ENCODE data around the gene ATRNL1. TPM values are rescaled to one million over a fixed set of nuclear protein-coding genes. Genes with fewer than 3 reads are reported as not detected.

Gene ATRNL1
- total RNA-seq, 2 donors from 2014 or later: 5.1 to 22.9 TPM

- H3K4me1 ChIP-seq (replicated peaks): no peaks in the 10 kb centered on the region
- no peaks in the 10 kb centered on the region for H3K9me3 ChIP-seq
- intact Hi-C loops (cut with DNase I): no loop called here
- no peak overlapping the region for H3K27ac ChIP-seq
- DNase-seq (ENCODE audit: low spot score): no peak
- no peak overlapping the region for H3K4me3 ChIP-seq
- TF ChIP-seq POLR2AphosphoS5 (IDR thresholded peaks at IDR 0.05) (no peak), CTCF (IDR thresholded peaks at IDR 0.05) (no peak), POLR2A (IDR thresholded peaks at IDR 0.05) (no peak)
- H3K36me3 ChIP-seq: no peaks in the 10 kb centered on the region
- no peaks in the 10 kb centered on the region for H3K27me3 ChIP-seq (replicated peaks; ENCODE audit: insufficient read depth)
Observed at GRCh38 chr10:115047705-115048104, 45.5 kb upstream of the ATRNL1 start.

- no peaks in the 10 kb centered on the region for H3K36me3 ChIP-seq
- WGBS: 42% methylated on average over 6 of the region's 6 CpGs
- no peaks in the 10 kb centered on the region for H3K4me1 ChIP-seq (replicated peaks)
- DNase-seq (ENCODE audit: low spot score): no peak
- no peak overlapping the region for H3K27ac ChIP-seq
- no peaks in the 10 kb centered on the region for H3K9me3 ChIP-seq
- H3K27me3 ChIP-seq (replicated peaks; ENCODE audit: insufficient read depth): no peaks in the 10 kb centered on the region
- H3K4me3 ChIP-seq: no peak overlapping the region
- TF ChIP-seq CTCF (IDR thresholded peaks at IDR 0.05) (no peak), POLR2AphosphoS5 (IDR thresholded peaks at IDR 0.05) (no peak), POLR2A (IDR thresholded peaks at IDR 0.05) (no peak)
- intact Hi-C loops (cut with DNase I): no loop called here
Observed at GRCh38 chr10:115049318-115049717, 43.8 kb upstream of the ATRNL1 start.

GRCh38 chr10:115049960-115050359 is 43.2 kb upstream of the ATRNL1 start:
- no peaks in the 10 kb centered on the region for H3K4me1 ChIP-seq (replicated peaks)
- no peak overlapping the region for H3K4me3 ChIP-seq
- H3K9me3 ChIP-seq: no peaks in the 10 kb centered on the region
- no peaks in the 10 kb centered on the region for H3K27me3 ChIP-seq (replicated peaks; ENCODE audit: insufficient read depth)
- H3K36me3 ChIP-seq: no peaks in the 10 kb centered on the region
- intact Hi-C loops (cut with DNase I): no loop called here
- no peak overlapping the region for H3K27ac ChIP-seq
- TF ChIP-seq POLR2A (IDR thresholded peaks at IDR 0.05) (no peak), CTCF (IDR thresholded peaks at IDR 0.05) (no peak), POLR2AphosphoS5 (IDR thresholded peaks at IDR 0.05) (no peak)
- 35% methylated on average over 3 of the region's 3 CpGs for WGBS
- DNase-seq (ENCODE audit: low spot score): no peak

DNA sequence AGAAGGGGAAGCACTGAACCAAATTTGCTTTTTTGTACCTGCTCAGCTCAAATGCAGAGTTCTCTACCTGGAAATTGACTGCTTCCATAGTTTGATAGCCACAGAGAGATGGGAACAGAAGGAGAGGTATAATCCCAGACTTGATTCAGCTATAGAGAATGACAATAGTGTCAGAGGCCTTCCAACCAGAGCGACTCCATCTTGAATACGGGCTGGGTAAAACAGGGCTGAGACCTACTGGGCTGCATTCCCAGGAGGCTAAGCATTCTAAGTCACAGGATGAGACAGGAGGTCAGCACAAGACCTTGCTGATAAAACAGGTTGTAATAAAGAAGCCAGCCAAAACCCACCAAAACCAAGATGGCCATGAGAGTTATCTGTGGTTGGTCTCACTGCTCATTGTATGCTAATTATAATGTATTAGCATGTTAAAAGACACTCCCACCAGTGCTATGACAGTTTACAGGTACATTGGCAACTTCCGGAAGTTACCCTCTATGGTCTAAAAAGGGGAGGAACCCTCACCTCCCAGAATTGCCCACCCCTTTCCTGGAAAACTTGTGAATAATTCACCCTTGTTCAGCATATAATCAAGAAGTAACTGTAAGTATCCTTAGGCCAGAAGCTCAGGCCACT is 42.7 kb upstream of the ATRNL1 start:
- intact Hi-C loops (cut with DNase I): no loop called here
- DNase-seq (ENCODE audit: low spot score): no peak
- H3K27ac ChIP-seq: no peak overlapping the region

More for the DNA sequence above, 42.7 kb upstream of the ATRNL1 start:
- Histone ChIP-seq H3K9me3 (no peaks in the 10 kb centered on the region), H3K4me3 (no peak overlapping the region), H3K4me1 (replicated peaks) (no peaks in the 10 kb centered on the region), H3K36me3 (no peaks in the 10 kb centered on the region), H3K27me3 (replicated peaks; ENCODE audit: insufficient read depth) (no peaks in the 10 kb centered on the region)
- WGBS: 93% methylated on average over 3 of the region's 3 CpGs
- TF ChIP-seq CTCF (IDR thresholded peaks at IDR 0.05): no peak
- TF ChIP-seq POLR2A (IDR thresholded peaks at IDR 0.05): no peak
- TF ChIP-seq POLR2AphosphoS5 (IDR thresholded peaks at IDR 0.05): no peak

Measured in prostate gland (tissue), 2 donors.